ENCODE data around the gene CLIP2. TPM values are rescaled to one million over a fixed set of nuclear protein-coding genes. Genes with fewer than 3 reads are reported as not detected.

CLIP2 gene
- total RNA-seq, 1 experiment from 2014 or later: 28.9 TPM

DNA sequence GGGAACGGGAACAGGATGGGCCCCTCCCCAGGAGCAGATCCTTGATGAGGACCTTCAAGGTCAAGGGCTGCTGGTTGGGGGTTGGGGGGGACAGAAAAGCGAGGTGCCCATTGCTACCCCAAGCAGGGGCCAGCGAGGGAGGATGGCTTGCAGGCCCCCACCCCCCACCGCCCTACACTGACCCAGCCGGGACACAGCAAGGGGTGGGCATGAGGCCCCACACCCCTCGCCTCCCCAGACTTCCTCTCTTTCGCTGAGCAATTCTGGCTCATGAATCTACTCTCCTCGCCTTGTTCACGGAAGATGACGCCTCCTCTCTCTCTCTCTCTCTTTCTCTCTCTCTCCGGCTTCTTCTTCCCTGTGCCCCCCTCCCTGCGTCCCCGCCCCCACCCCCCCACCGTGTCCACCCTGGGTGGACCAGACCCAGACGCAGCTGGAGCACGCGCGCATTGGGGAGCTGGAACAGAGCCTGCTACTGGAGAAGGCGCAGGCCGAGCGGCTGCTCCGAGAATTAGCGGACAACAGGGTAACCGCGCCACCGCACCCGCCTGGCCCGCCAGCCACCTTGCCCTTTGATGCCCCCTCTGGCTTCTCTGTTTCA, 83.4 kb downstream of the CLIP2 start:
- intact Hi-C loops (cut with micrococcal nuclease; ENCODE audit: unreplicated experiment): loop anchor here (5.0 kb wide), 1 partner anchor 80 kb away; no protein-coding TSS in a partner anchor
- peaks cover 5% of the 10 kb centered on the region for H3K4me1 ChIP-seq (ENCODE audit: insufficient read depth, low read length, poor library complexity, severe bottlenecking)
- H3K27ac ChIP-seq (ENCODE audit: low read depth, low read length, poor library complexity, severe bottlenecking): no peak overlapping the region
- no peak overlapping the region for H3K4me3 ChIP-seq (ENCODE audit: low read depth, low read length, poor library complexity, severe bottlenecking)
- H3K27me3 ChIP-seq (replicated peaks; ENCODE audit: insufficient read depth, low read depth, low read length, poor library complexity): no peaks in the 10 kb centered on the region
- no peaks in the 10 kb centered on the region for H3K9me3 ChIP-seq (ENCODE audit: low read depth, low read length, poor library complexity, severe bottlenecking)
- no TSS peak for BruUV-seq (replicated peaks)
- CTCF ChIA-PET: no interaction called here
- H3K36me3 ChIP-seq (ENCODE audit: insufficient read depth, low read length, poor library complexity, severe bottlenecking): no peaks in the 10 kb centered on the region
- POLR2A ChIA-PET (ENCODE audit: low non-redundant PET): no interaction called here
- TF ChIP-seq EZH2 (IDR thresholded peaks at IDR 0.05; ENCODE audit: borderline replicate concordance, low read depth, low read length, poor library complexity, severe bottlenecking): no peak
- TF ChIP-seq, protein P1, sequence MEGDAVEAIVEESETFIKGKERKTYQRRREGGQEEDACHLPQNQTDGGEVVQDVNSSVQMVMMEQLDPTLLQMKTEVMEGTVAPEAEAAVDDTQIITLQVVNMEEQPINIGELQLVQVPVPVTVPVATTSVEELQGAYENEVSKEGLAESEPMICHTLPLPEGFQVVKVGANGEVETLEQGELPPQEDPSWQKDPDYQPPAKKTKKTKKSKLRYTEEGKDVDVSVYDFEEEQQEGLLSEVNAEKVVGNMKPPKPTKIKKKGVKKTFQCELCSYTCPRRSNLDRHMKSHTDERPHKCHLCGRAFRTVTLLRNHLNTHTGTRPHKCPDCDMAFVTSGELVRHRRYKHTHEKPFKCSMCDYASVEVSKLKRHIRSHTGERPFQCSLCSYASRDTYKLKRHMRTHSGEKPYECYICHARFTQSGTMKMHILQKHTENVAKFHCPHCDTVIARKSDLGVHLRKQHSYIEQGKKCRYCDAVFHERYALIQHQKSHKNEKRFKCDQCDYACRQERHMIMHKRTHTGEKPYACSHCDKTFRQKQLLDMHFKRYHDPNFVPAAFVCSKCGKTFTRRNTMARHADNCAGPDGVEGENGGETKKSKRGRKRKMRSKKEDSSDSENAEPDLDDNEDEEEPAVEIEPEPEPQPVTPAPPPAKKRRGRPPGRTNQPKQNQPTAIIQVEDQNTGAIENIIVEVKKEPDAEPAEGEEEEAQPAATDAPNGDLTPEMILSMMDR (conservative IDR thresholded peaks at IDR 0.05; ENCODE audit: low read depth, low read length): no peak
- DNase-seq (ENCODE audit: low spot score): no peak

DNA sequence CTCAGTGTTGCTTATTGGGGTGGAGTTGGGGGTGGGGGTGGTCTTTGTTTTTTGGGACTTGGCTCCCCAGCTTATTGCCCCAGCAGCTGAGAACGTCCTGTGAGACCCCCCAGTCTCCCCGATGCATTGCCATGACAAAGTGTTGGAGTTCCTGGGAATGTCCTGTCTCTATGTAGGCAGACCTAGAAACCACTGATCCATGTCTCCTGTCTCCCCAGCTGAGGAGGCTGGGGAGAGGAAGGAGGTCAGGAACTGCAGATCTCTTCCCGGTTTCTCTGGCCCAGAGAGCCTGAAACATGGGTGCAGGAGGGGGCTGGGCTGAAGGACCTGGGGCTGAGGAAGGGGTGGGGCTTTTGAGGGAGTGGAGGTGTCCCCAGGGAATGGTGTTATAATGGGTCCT, 84.3 kb downstream of the CLIP2 start:
- H3K27me3 ChIP-seq (replicated peaks; ENCODE audit: insufficient read depth, low read depth, low read length, poor library complexity): no peaks in the 10 kb centered on the region
- H3K4me1 ChIP-seq (ENCODE audit: insufficient read depth, low read length, poor library complexity, severe bottlenecking): peaks cover 5% of the 10 kb centered on the region
- no peak for DNase-seq (ENCODE audit: low spot score)
- no peaks in the 10 kb centered on the region for H3K9me3 ChIP-seq (ENCODE audit: low read depth, low read length, poor library complexity, severe bottlenecking)
- H3K27ac ChIP-seq (ENCODE audit: low read depth, low read length, poor library complexity, severe bottlenecking): no peak overlapping the region
- TF ChIP-seq EZH2 (IDR thresholded peaks at IDR 0.05; ENCODE audit: borderline replicate concordance, low read depth, low read length, poor library complexity, severe bottlenecking): no peak
- TF ChIP-seq, protein P1 (conservative IDR thresholded peaks at IDR 0.05; ENCODE audit: low read depth, low read length): no peak
- intact Hi-C loops (cut with micrococcal nuclease; ENCODE audit: unreplicated experiment): loop anchor here (5.0 kb wide), 1 partner anchor 81 kb away; no protein-coding TSS in a partner anchor
- ChIA-PET CTCF (no interaction called here), POLR2A (ENCODE audit: low non-redundant PET) (no interaction called here)
- no peaks in the 10 kb centered on the region for H3K36me3 ChIP-seq (ENCODE audit: insufficient read depth, low read length, poor library complexity, severe bottlenecking)
- H3K4me3 ChIP-seq (ENCODE audit: low read depth, low read length, poor library complexity, severe bottlenecking): no peak overlapping the region
- BruUV-seq (replicated peaks): no TSS peak

DNA sequence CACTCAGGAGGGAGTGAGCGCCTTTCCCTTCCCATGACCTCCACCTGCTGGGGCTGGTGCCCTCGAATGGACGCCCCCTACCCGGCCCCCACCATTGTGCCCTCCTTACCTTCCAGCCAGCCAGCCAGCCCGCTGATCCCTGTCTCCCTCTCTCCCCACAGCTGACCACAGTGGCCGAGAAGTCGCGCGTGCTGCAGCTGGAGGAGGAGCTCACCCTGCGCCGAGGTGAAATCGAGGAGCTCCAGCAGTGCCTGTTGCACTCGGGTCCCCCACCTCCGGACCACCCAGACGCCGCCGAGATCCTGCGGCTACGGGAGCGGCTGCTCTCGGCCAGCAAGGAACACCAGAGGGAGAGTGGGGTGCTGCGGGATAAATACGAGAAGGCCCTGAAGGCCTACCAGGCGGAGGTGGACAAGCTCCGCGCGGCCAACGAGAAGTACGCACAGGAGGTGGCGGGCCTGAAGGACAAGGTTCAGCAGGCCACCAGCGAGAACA, 86.6 kb downstream of the CLIP2 start:
- no peak overlapping the region for H3K4me3 ChIP-seq (ENCODE audit: low read depth, low read length, poor library complexity, severe bottlenecking)
- H3K36me3 ChIP-seq (ENCODE audit: insufficient read depth, low read length, poor library complexity, severe bottlenecking): no peaks in the 10 kb centered on the region
- peaks cover 5% of the 10 kb centered on the region for H3K4me1 ChIP-seq (ENCODE audit: insufficient read depth, low read length, poor library complexity, severe bottlenecking)
- H3K27ac ChIP-seq (ENCODE audit: low read depth, low read length, poor library complexity, severe bottlenecking): no peak overlapping the region
- no TSS peak for BruUV-seq (replicated peaks)
- ChIA-PET POLR2A (ENCODE audit: low non-redundant PET) (no interaction called here), CTCF (no interaction called here)
- DNase-seq (ENCODE audit: low spot score): no peak
- H3K9me3 ChIP-seq (ENCODE audit: low read depth, low read length, poor library complexity, severe bottlenecking): no peaks in the 10 kb centered on the region
- H3K27me3 ChIP-seq (replicated peaks; ENCODE audit: insufficient read depth, low read depth, low read length, poor library complexity): no peaks in the 10 kb centered on the region
- TF ChIP-seq EZH2 (IDR thresholded peaks at IDR 0.05; ENCODE audit: borderline replicate concordance, low read depth, low read length, poor library complexity, severe bottlenecking): no peak
- TF ChIP-seq, protein P1 (conservative IDR thresholded peaks at IDR 0.05; ENCODE audit: low read depth, low read length): no peak
- intact Hi-C loops (cut with micrococcal nuclease; ENCODE audit: unreplicated experiment): no loop called here

Data from A673 (cell line).